Mesenchymal stem cell (in vitro differentiated cells and primary cell): ENCODE measurements around the gene FAM181A.

Experiments
- DNase-seq: peaks from one replicate; pipeline ENCODE4 v3.0.0-alpha.2; 2013
- H2AFZ ChIP-seq: one replicate; pipeline ENCODE4 v1.6.1; 2013; ENCODE audit warnings: low read depth, mild to moderate bottlenecking, control low read depth, inconsistent platforms, low read length, moderate library complexity
- H2AK5ac ChIP-seq: 2 replicates; pipeline ENCODE4 v1.6.1; 2013; ENCODE audit warnings: low read length, moderate library complexity, mild to moderate bottlenecking, inconsistent platforms; ENCODE audit not compliant: severe bottlenecking
- H2BK120ac ChIP-seq: one replicate; pipeline ENCODE4 v1.6.1; 2013; ENCODE audit warnings: low read depth, mild to moderate bottlenecking, inconsistent platforms, low read length, moderate library complexity
- H2BK12ac ChIP-seq, 2 experiments: one replicate each; pipeline ENCODE4 v1.6.1; 2013; ENCODE audit warnings: inconsistent platforms in 2 of 2, low read length in 2 of 2, mild to moderate bottlenecking in 2 of 2, moderate library complexity in 2 of 2, control low read depth in 1 of 2
- H2BK15ac ChIP-seq: one replicate; pipeline ENCODE4 v1.6.1; 2013; ENCODE audit warnings: mild to moderate bottlenecking, low read depth, inconsistent platforms; ENCODE audit not compliant: poor library complexity, severe bottlenecking
- H2BK5ac ChIP-seq: 2 replicates; pipeline ENCODE4 v1.6.1; 2013; ENCODE audit warnings: low read depth, mild to moderate bottlenecking, low read length, control low read depth, inconsistent platforms; ENCODE audit not compliant: poor library complexity, severe bottlenecking
- H3K14ac ChIP-seq, 2 experiments: one replicate each; pipeline ENCODE4 v1.6.1; 2013; ENCODE audit warnings: inconsistent platforms in 2 of 2, low read length in 2 of 2, control low read depth in 1 of 2, mild to moderate bottlenecking in 1 of 2, moderate library complexity in 1 of 2
- H3K18ac ChIP-seq, 2 experiments: one replicate each; pipeline ENCODE4 v1.6.1; 2013; ENCODE audit warnings: inconsistent platforms in 2 of 2, low read length in 2 of 2, control low read depth in 1 of 2, low read depth in 1 of 2, mild to moderate bottlenecking in 1 of 2
- H3K23ac ChIP-seq, 2 experiments: one replicate each; pipeline ENCODE4 v1.6.1; 2013; ENCODE audit warnings: inconsistent platforms in 2 of 2, low read length in 2 of 2, mild to moderate bottlenecking in 2 of 2, moderate library complexity in 2 of 2, control low read depth in 1 of 2
- H3K27ac ChIP-seq: 2 replicates; pipeline ENCODE4 v1.5.1; 2013; ENCODE audit warnings: mild to moderate bottlenecking, moderate library complexity, low read length, control low read depth, inconsistent platforms; ENCODE audit not compliant: poor library complexity, severe bottlenecking
- H3K27me3 ChIP-seq, 2 experiments: 2 replicates each; pipeline versions ENCODE4 v1.6.1 to v1.7.0; 2013; ENCODE audit warnings: low read length in 2 of 2, mild to moderate bottlenecking in 2 of 2, moderate library complexity in 2 of 2, control low read depth in 1 of 2, inconsistent platforms in 1 of 2; ENCODE audit not compliant: control insufficient read depth in 1 of 2, insufficient read depth in 1 of 2
- H3K36me3 ChIP-seq, 2 experiments: 2 replicates each; pipeline versions ENCODE4 v1.6.1 to v1.7.0; 2013; ENCODE audit warnings: low read length in 2 of 2, control low read depth in 1 of 2, inconsistent platforms in 1 of 2, low read depth in 1 of 2, mild to moderate bottlenecking in 1 of 2; ENCODE audit not compliant: insufficient read depth in 2 of 2, control insufficient read depth in 1 of 2
- H3K4ac ChIP-seq, 2 experiments: one replicate each; pipeline ENCODE4 v1.6.1; 2013; ENCODE audit warnings: inconsistent platforms in 2 of 2, low read length in 2 of 2, mild to moderate bottlenecking in 2 of 2, moderate library complexity in 2 of 2, control low read depth in 1 of 2, low read depth in 1 of 2
- H3K4me1 ChIP-seq: 2 replicates; pipeline ENCODE4 v1.6.1; 2013; ENCODE audit warnings: low read depth, low read length, control low read depth; ENCODE audit not compliant: control insufficient read depth, insufficient read depth
- H3K4me2 ChIP-seq: 2 replicates; pipeline ENCODE4 v1.6.1; 2013; ENCODE audit warnings: low read length, mild to moderate bottlenecking, inconsistent platforms; ENCODE audit not compliant: poor library complexity, severe bottlenecking
- H3K4me3 ChIP-seq, 2 experiments: 2 replicates each; pipeline versions ENCODE4 v1.5.1 to v1.7.0; 2013; ENCODE audit warnings: low read length in 2 of 2, mild to moderate bottlenecking in 2 of 2, control low read depth in 1 of 2, low read depth in 1 of 2; ENCODE audit not compliant: insufficient read depth in 1 of 2
- H3K79me1 ChIP-seq: replicated peaks from 2 replicates; pipeline ENCODE4 v1.6.1; 2013; ENCODE audit warnings: mild to moderate bottlenecking, control low read depth, low read length, inconsistent platforms; ENCODE audit not compliant: poor library complexity, severe bottlenecking
- H3K9ac ChIP-seq: 2 replicates; pipeline ENCODE4 v1.7.0; 2013; ENCODE audit warnings: mild to moderate bottlenecking, low read length, moderate library complexity
- H3K9me3 ChIP-seq: 2 replicates; pipeline ENCODE4 v1.7.0; 2013; ENCODE audit warnings: mild to moderate bottlenecking, low read length; ENCODE audit not compliant: control insufficient read depth
- H4K8ac ChIP-seq: one replicate; pipeline ENCODE4 v1.6.1; 2013; ENCODE audit warnings: inconsistent platforms, mild to moderate bottlenecking, low read length, moderate library complexity
- H4K91ac ChIP-seq: one replicate; pipeline ENCODE4 v1.6.1; 2013; ENCODE audit warnings: mild to moderate bottlenecking, low read length, inconsistent platforms
- WGBS: methylation state at CpG from one replicate; pipeline ENCODE4 v1.1.7; 2013; ENCODE audit warnings: mixed read lengths; 5-methylcytosine and 5-hydroxymethylcytosine counted together

Gene FAM181A

DNA sequence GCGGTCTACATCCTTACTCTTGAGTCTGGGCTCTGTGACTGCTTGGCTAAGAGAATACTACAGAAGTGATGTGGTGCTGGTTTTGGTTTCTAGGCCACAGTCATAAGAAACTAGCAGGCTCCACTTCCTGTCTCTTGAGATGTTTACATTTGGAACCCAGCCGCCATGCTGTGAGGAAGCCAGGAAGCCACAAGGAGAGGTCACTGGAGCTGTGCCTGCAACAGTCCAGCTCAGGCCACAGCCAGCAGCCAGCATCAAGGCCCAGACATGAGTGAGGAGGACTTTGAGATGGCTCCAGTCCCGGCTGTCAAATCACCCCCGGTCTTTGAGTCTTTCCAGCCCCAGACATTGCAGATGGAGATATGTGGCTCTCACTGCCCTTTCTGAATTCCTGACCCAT lies 12.9 kb upstream of the FAM181A start:
- Histone ChIP-seq H3K27me3 (peaks cover 9 to 20% of the 10 kb centered on the region in 2 experiments), H3K9me3 (peaks cover 13% of the 10 kb centered on the region), H2AK5ac (no peak overlapping the region), H3K14ac (no peak overlapping the region), H3K4me2 (no peak overlapping the region), H2BK15ac (no peak overlapping the region), H2BK120ac (no peak overlapping the region), H2BK5ac (no peak overlapping the region), H2BK12ac (no peak overlapping the region), H3K18ac (no peak overlapping the region), H3K23ac (no peak overlapping the region), H3K79me1 (no peaks in the 10 kb centered on the region), H3K4me1 (no peaks in the 10 kb centered on the region), H2AFZ (no peak overlapping the region), H3K9ac (no peak overlapping the region), H3K4me3 (no peak overlapping the region), H4K91ac (no peak overlapping the region), H3K27ac (no peak overlapping the region), H4K8ac (no peak overlapping the region), H3K4ac (no peak overlapping the region), H3K36me3 (no peaks in the 10 kb centered on the region)
- 81% methylated on average over 4 of the region's 4 CpGs for WGBS
- DNase-seq = no peak

DNA sequence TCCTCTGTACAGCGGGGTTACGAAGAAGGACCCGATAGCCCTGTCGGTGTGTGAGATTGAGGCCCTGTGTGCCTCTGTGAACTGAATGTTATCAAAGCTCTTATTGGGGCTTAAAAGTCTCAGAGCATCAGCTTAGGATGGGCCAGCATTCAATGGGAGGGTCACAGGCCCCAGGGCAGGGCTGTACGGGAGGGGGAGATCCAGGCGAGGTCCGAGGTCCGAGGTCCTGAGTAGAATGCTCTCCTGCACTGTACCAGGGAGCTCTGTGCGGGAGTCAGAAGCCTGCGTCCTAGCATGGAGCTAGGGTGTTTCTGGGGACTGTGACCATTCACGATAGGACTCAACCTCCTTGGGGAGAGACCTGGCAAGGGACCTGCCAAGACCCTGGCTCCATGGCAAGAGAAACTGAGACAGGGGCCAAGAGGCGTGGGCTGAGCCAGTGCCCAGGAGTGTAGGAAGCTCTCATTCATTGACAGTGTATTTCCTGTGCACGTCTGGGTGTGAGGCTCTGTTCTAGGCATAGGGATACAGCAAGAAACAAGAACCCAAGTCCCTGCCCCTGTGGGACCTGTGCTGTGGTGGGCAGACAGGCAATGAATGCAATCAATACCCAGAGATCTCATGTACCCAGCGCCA lies 12.0 kb upstream of the FAM181A start:
- Histone ChIP-seq H2AK5ac (no peak overlapping the region), H3K36me3 (no peaks in the 10 kb centered on the region)
- WGBS = 82% methylated on average over 14 of the region's 14 CpGs

DNA sequence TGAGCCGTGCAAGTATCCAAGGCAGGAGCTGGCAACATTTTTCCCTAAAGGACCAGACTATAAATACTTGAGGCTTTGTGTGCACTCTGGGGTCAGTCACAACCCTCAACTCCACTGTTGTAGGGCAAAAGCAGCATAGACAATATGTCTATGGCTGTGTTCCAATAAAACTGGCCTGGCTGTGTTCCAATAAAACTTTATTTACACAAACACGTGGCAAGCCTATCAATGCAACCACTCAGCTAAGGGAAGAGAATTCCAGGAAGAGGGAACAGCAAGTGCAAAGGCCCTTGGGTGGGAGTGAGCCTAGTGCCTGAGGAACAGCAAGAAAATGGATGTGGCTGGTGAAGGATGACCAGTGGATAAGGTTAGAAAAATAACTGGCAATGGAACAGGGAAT lies 11.3 kb upstream of the FAM181A start:
- Histone ChIP-seq H3K36me3 (no peaks in the 10 kb centered on the region), H4K91ac (no peak overlapping the region), H3K4me2 (no peak overlapping the region), H3K9me3 (peaks cover 18% of the 10 kb centered on the region), H3K14ac (no peak overlapping the region), H3K4me3 (no peak overlapping the region), H3K9ac (no peak overlapping the region), H3K79me1 (no peaks in the 10 kb centered on the region), H2AK5ac (no peak overlapping the region), H3K18ac (no peak overlapping the region), H3K27me3 (peaks cover 6 to 12% of the 10 kb centered on the region in 2 experiments), H3K4ac (no peak overlapping the region), H3K23ac (no peak overlapping the region), H3K27ac (no peak overlapping the region), H2BK120ac (no peak overlapping the region), H2BK5ac (no peak overlapping the region), H3K4me1 (no peaks in the 10 kb centered on the region), H2BK15ac (no peak overlapping the region), H2AFZ (no peak overlapping the region), H2BK12ac (no peak overlapping the region), H4K8ac (no peak overlapping the region)
- WGBS = 50% methylated on average over 2 of the region's 2 CpGs
- no peak for DNase-seq

More for the DNA sequence above, 12.0 kb upstream of the FAM181A start:
- DNase-seq = no peak
- no peaks in the 10 kb centered on the region for H3K4me1 ChIP-seq
- H2BK5ac ChIP-seq = no peak overlapping the region
- H3K27ac ChIP-seq = no peak overlapping the region
- H3K9me3 ChIP-seq = peaks cover 18% of the 10 kb centered on the region
- no peak overlapping the region for H3K4me2 ChIP-seq
- H2BK15ac ChIP-seq = no peak overlapping the region
- H3K4ac ChIP-seq = no peak overlapping the region
- H4K91ac ChIP-seq = no peak overlapping the region
- H3K27me3 ChIP-seq = peaks cover 6 to 17% of the 10 kb centered on the region in 2 experiments
- no peak overlapping the region for H3K14ac ChIP-seq
- no peak overlapping the region for H3K9ac ChIP-seq
- H3K18ac ChIP-seq = no peak overlapping the region
- H3K79me1 ChIP-seq = no peaks in the 10 kb centered on the region
- no peak overlapping the region for H3K4me3 ChIP-seq
- no peak overlapping the region for H2BK120ac ChIP-seq
- no peak overlapping the region for H2BK12ac ChIP-seq
- H2AFZ ChIP-seq = no peak overlapping the region
- H4K8ac ChIP-seq = no peak overlapping the region
- H3K23ac ChIP-seq = no peak overlapping the region

DNA sequence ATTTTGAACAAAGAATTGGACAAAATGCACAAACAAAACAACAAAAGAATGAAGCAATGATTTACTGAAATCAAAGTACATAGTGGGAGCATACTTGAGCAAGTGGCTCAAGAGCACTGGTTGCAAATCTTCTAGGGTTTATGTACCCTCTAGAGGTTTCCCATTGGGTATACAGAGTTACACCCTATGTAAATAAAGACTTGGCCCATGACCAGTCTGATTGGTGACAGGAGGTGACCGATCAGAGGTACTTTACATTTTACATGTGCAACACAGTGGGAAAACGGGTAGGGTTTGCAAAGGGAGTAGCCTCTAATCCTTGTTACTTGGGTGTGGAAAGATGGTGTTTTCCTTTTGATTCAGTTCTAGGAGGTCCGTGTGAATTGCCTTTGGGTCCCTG lies 10.6 kb upstream of the FAM181A start:
- H3K14ac ChIP-seq = no peak overlapping the region
- no peak overlapping the region for H3K23ac ChIP-seq
- H4K91ac ChIP-seq = no peak overlapping the region
- H3K4me3 ChIP-seq = no peak overlapping the region
- no peak overlapping the region for H4K8ac ChIP-seq
- no peak overlapping the region for H3K9ac ChIP-seq
- no peaks in the 10 kb centered on the region for H3K4me1 ChIP-seq
- H2BK120ac ChIP-seq = no peak overlapping the region
- no peaks in the 10 kb centered on the region for H3K36me3 ChIP-seq
- H3K18ac ChIP-seq = no peak overlapping the region
- 65% methylated on average over 3 of the region's 3 CpGs for WGBS
- no peak overlapping the region for H3K4me2 ChIP-seq
- DNase-seq = no peak
- peaks cover 6 to 12% of the 10 kb centered on the region in 2 experiments for H3K27me3 ChIP-seq
- no peak overlapping the region for H2AK5ac ChIP-seq
- H2AFZ ChIP-seq = no peak overlapping the region
- no peaks in the 10 kb centered on the region for H3K79me1 ChIP-seq
- H2BK15ac ChIP-seq = no peak overlapping the region
- H2BK12ac ChIP-seq = no peak overlapping the region
- no peak overlapping the region for H3K4ac ChIP-seq
- H2BK5ac ChIP-seq = no peak overlapping the region
- peaks cover 18% of the 10 kb centered on the region for H3K9me3 ChIP-seq
- no peak overlapping the region for H3K27ac ChIP-seq
